ENCODE measurements around the gene CLIP4. TPM values are rescaled to one million over a fixed set of nuclear protein-coding genes. Genes with fewer than 3 reads are reported as not detected.

The CLIP4 gene
- polyA plus RNA-seq, 1 experiment, result 71.4 TPM

DNA sequence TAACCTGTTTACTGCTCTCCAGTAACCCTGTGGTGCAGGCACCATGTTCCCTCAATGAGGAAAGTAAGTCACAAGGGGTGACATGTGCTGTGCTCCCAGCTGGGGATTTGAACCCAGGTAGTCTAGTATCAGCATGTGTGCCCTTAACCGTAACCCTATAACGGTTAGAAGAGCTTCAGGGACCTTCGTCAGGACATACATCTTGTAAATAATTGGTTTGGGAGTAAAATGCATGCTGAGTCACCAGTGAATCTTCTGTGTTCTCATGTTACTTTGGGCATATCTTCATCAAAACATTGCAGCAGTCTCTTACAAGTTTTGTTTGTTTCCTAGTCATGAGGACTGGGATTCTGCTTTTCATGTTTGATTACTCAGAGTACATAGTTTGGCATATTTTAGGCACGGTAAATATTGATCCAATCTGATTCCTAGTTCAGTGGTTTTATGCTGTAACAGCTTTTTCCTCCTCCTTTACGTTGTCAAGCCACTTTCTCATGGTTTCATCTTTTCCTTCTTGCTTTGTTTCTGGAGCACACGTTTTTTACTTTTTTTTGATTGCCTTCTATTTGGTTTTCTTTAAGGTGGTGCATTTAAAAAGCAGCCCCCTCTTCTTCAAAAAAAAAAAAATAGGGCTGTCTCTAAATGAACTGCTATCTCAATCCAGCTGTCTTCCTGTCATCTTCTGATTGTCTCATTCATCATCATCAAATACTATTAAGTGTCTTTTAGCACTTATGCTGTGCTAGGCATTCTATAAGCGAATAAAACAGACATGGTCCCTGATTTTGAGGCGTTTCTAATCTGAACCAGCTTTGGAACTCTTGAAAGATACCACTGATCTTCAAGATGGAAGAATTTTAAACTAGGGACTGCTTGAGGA, 50.4 kb downstream of the CLIP4 start:
- ChIA-PET CTCF (interaction anchor here (0.6 to 1.7 kb wide), 2 partner anchors 15 to 207 kb away, joined by 3 to 4 read pairs; no protein-coding TSS in a partner anchor), POLR2A (interaction anchor here (0.7 to 0.9 kb wide), 3 partner anchors 13 to 169 kb away, joined by 3 to 4 read pairs (median 3); no protein-coding TSS in a partner anchor)
- no peak overlapping the region for H3K4me3 ChIP-seq (ENCODE audit: low read depth, low read length)
- TF ChIP-seq, protein P1, sequence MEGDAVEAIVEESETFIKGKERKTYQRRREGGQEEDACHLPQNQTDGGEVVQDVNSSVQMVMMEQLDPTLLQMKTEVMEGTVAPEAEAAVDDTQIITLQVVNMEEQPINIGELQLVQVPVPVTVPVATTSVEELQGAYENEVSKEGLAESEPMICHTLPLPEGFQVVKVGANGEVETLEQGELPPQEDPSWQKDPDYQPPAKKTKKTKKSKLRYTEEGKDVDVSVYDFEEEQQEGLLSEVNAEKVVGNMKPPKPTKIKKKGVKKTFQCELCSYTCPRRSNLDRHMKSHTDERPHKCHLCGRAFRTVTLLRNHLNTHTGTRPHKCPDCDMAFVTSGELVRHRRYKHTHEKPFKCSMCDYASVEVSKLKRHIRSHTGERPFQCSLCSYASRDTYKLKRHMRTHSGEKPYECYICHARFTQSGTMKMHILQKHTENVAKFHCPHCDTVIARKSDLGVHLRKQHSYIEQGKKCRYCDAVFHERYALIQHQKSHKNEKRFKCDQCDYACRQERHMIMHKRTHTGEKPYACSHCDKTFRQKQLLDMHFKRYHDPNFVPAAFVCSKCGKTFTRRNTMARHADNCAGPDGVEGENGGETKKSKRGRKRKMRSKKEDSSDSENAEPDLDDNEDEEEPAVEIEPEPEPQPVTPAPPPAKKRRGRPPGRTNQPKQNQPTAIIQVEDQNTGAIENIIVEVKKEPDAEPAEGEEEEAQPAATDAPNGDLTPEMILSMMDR (IDR thresholded peaks at IDR 0.05; ENCODE audit: low read depth, low read length), result no peak
- no peaks in the 10 kb centered on the region for H3K27me3 ChIP-seq (ENCODE audit: control insufficient read depth, insufficient read depth, low read length)
- no peaks in the 10 kb centered on the region for H3K9me3 ChIP-seq (ENCODE audit: control insufficient read depth, insufficient read depth, low read length)
- peak overlapping the region; percentile 85 for H3K27ac ChIP-seq (ENCODE audit: low read depth, low read length)
- peak; percentile 74 for DNase-seq (ENCODE audit: low read depth, low spot score)

GRCh38 chr2:29166242-29167039, 51.2 kb downstream of the CLIP4 start:
- Histone ChIP-seq H3K27me3 (ENCODE audit: control insufficient read depth, insufficient read depth, low read length) (no peaks in the 10 kb centered on the region), H3K9me3 (ENCODE audit: control insufficient read depth, insufficient read depth, low read length) (no peaks in the 10 kb centered on the region), H3K4me3 (ENCODE audit: low read depth, low read length) (no peak overlapping the region), H3K27ac (ENCODE audit: low read depth, low read length) (peak overlapping the region; percentile 54)
- no peak for DNase-seq (ENCODE audit: low read depth, low spot score)
- TF ChIP-seq, protein P1 (IDR thresholded peaks at IDR 0.05; ENCODE audit: low read depth, low read length), result no peak
- POLR2A ChIA-PET, result no interaction called here
- CTCF ChIA-PET, result interaction anchor here (1.7 kb wide), 1 partner anchor 208 kb away, joined by 4 read pairs; no protein-coding TSS in a partner anchor

GRCh38 chr2:29174937-29175336, 59.7 kb downstream of the CLIP4 start:
- Histone ChIP-seq H3K4me3 (ENCODE audit: low read depth, low read length) (no peak overlapping the region), H3K9me3 (ENCODE audit: control insufficient read depth, insufficient read depth, low read length) (no peaks in the 10 kb centered on the region), H3K27me3 (ENCODE audit: control insufficient read depth, insufficient read depth, low read length) (no peaks in the 10 kb centered on the region), H3K27ac (ENCODE audit: low read depth, low read length) (no peak overlapping the region)
- no peak for DNase-seq (ENCODE audit: low read depth, low spot score)
- POLR2A ChIA-PET, result no interaction called here
- CTCF ChIA-PET, result no interaction called here
- TF ChIP-seq, protein P1 (IDR thresholded peaks at IDR 0.05; ENCODE audit: low read depth, low read length), result no peak

DNA sequence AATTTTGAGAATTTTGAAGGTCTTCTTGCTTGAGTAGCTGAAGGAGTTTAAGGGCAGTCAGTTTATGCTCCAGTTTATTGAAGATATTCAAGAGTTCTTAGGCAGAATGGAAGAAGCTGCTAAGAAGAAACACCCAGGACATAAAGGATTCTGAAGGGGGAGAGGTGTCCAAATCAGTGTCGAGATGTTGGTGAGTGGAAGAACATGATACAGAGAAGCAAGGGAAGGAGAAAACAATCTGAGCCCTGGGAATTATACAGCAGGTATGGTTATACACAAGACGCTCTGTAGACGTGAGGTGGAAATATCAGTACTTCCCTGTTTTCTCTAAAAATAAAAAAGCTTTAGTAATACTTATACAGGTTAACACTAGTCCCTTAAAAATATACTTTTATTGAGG, 60.1 kb downstream of the CLIP4 start:
- ChIA-PET CTCF (no interaction called here), POLR2A (no interaction called here)
- Histone ChIP-seq H3K9me3 (ENCODE audit: control insufficient read depth, insufficient read depth, low read length) (no peaks in the 10 kb centered on the region), H3K4me3 (ENCODE audit: low read depth, low read length) (no peak overlapping the region), H3K27me3 (ENCODE audit: control insufficient read depth, insufficient read depth, low read length) (no peaks in the 10 kb centered on the region), H3K27ac (ENCODE audit: low read depth, low read length) (no peak overlapping the region)
- TF ChIP-seq, protein P1 (IDR thresholded peaks at IDR 0.05; ENCODE audit: low read depth, low read length), result no peak
- DNase-seq (ENCODE audit: low read depth, low spot score), result no peak
